ENCODE results near the gene MS4A7. TPM values are rescaled to one million over a fixed set of nuclear protein-coding genes. Genes with fewer than 3 reads are reported as not detected.

MS4A7 gene
- total RNA-seq, 2 experiments from 2014 or later = 0.54 to 2.4 TPM

DNA sequence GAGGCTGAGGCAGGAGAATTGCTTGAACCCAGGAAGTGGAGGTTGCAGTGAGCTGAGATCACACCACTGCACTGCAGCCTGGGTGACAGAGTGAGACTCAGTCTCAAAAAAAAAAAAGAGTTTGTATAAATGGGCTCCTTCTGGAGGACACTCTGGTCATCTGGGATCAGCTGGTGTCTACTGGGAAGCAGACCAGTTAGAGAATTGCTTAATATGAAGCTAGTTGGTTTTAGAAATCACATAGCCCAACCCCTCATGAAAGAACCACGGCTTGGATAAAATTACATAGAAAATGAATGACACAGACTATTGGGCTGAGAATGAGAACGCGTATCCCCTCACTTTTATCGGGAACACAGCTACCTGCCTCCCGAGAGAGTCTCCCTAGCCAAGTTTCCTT lies 14.7 kb downstream of the MS4A7 start:
- peaks cover 31% of the 10 kb centered on the region for H3K4me1 ChIP-seq (ENCODE audit: insufficient read depth, low read length, poor library complexity, severe bottlenecking)
- CTCF ChIA-PET (ENCODE audit: unreplicated experiment) = no interaction called here
- H4K20me1 ChIP-seq (ENCODE audit: insufficient read depth, low read length) = no peaks in the 10 kb centered on the region
- H3K79me2 ChIP-seq (ENCODE audit: insufficient read depth, low read depth, low read length) = no peaks in the 10 kb centered on the region
- TF ChIP-seq, protein P1, sequence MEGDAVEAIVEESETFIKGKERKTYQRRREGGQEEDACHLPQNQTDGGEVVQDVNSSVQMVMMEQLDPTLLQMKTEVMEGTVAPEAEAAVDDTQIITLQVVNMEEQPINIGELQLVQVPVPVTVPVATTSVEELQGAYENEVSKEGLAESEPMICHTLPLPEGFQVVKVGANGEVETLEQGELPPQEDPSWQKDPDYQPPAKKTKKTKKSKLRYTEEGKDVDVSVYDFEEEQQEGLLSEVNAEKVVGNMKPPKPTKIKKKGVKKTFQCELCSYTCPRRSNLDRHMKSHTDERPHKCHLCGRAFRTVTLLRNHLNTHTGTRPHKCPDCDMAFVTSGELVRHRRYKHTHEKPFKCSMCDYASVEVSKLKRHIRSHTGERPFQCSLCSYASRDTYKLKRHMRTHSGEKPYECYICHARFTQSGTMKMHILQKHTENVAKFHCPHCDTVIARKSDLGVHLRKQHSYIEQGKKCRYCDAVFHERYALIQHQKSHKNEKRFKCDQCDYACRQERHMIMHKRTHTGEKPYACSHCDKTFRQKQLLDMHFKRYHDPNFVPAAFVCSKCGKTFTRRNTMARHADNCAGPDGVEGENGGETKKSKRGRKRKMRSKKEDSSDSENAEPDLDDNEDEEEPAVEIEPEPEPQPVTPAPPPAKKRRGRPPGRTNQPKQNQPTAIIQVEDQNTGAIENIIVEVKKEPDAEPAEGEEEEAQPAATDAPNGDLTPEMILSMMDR (conservative IDR thresholded peaks at IDR 0.05; ENCODE audit: low read length) = no peak
- TF ChIP-seq EZH2phosphoT487 (IDR thresholded peaks at IDR 0.05; ENCODE audit: borderline replicate concordance, low read depth, low read length) = no peak
- DNase-seq (ENCODE audit: low spot score) = no peak
- no peaks in the 10 kb centered on the region for H3K9me2 ChIP-seq (ENCODE audit: insufficient read depth, low read length)
- intact Hi-C loops (cut with micrococcal nuclease; ENCODE audit: unreplicated experiment) = no loop called here
- POLR2A ChIA-PET = interaction anchor here (0.7 to 1.4 kb wide), 5 partner anchors 13 to 30 kb away, joined by 3 to 5 read pairs (median 3); no protein-coding TSS in a partner anchor
- no peak overlapping the region for H3K4me2 ChIP-seq (ENCODE audit: low read length)
- no peak overlapping the region for H3K4me3 ChIP-seq (ENCODE audit: low read depth, low read length, poor library complexity, severe bottlenecking)
- H3K27ac ChIP-seq (ENCODE audit: low read depth, low read length, poor library complexity, severe bottlenecking) = no peak overlapping the region
- no TSS peak for BruUV-seq (replicated peaks)
- H3K9me3 ChIP-seq (ENCODE audit: low read length) = no peaks in the 10 kb centered on the region
- no peak overlapping the region for H2AFZ ChIP-seq (ENCODE audit: low read length)
- no peaks in the 10 kb centered on the region for H3K36me3 ChIP-seq (ENCODE audit: insufficient read depth, low read length)

DNA sequence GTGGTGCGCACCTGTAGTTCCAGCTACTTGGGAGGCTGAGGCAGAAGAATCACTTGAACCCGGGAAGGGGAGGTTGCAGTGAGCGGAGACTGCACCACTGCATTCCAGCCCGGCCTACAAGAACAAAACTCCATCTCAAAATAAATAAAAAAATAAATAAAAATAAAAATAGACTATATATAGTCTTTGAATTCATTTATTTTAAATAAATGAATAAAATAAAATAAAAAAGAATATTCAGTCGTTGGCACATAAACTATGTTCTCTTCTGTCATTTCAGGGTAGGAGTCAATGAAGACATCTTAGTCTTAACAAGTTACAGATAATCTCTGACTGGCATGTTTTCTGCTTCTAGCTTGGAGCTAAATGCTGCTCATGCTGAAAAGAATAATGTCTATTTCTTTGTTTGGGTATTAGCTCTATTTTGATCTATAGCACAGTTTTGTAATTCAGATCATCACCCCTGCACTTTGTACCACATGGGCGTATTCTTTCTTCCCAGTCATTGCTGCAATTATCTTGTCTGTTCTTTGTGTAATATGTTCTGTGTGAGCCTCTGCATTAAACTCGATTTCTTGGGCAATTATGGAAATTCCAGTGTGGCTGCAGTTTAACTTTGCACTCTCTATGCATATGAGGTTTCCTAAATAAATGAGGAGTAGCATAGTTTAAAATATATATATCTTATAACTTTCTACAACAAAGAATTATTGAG lies 16.5 kb downstream of the MS4A7 start:
- no peaks in the 10 kb centered on the region for H3K36me3 ChIP-seq (ENCODE audit: insufficient read depth, low read length)
- no peak overlapping the region for H3K4me3 ChIP-seq (ENCODE audit: low read depth, low read length, poor library complexity, severe bottlenecking)
- TF ChIP-seq, protein P1 (conservative IDR thresholded peaks at IDR 0.05; ENCODE audit: low read length) = no peak
- TF ChIP-seq EZH2phosphoT487 (IDR thresholded peaks at IDR 0.05; ENCODE audit: borderline replicate concordance, low read depth, low read length) = no peak
- no peaks in the 10 kb centered on the region for H3K9me2 ChIP-seq (ENCODE audit: insufficient read depth, low read length)
- H3K9me3 ChIP-seq (ENCODE audit: low read length) = no peaks in the 10 kb centered on the region
- no peak overlapping the region for H3K4me2 ChIP-seq (ENCODE audit: low read length)
- DNase-seq (ENCODE audit: low spot score) = no peak
- BruUV-seq (replicated peaks) = no TSS peak
- intact Hi-C loops (cut with micrococcal nuclease; ENCODE audit: unreplicated experiment) = no loop called here
- H3K79me2 ChIP-seq (ENCODE audit: insufficient read depth, low read depth, low read length) = no peaks in the 10 kb centered on the region
- H3K27ac ChIP-seq (ENCODE audit: low read depth, low read length, poor library complexity, severe bottlenecking) = no peak overlapping the region
- no peak overlapping the region for H2AFZ ChIP-seq (ENCODE audit: low read length)
- H3K4me1 ChIP-seq (ENCODE audit: insufficient read depth, low read length, poor library complexity, severe bottlenecking) = peaks cover 23% of the 10 kb centered on the region
- ChIA-PET CTCF (ENCODE audit: unreplicated experiment) (no interaction called here), POLR2A (interaction anchor here (1.2 kb wide), 1 partner anchor 60 kb away, joined by 3 read pairs; the partner anchor contains the start of gene MS4A1)
- no peaks in the 10 kb centered on the region for H4K20me1 ChIP-seq (ENCODE audit: insufficient read depth, low read length)

DNA sequence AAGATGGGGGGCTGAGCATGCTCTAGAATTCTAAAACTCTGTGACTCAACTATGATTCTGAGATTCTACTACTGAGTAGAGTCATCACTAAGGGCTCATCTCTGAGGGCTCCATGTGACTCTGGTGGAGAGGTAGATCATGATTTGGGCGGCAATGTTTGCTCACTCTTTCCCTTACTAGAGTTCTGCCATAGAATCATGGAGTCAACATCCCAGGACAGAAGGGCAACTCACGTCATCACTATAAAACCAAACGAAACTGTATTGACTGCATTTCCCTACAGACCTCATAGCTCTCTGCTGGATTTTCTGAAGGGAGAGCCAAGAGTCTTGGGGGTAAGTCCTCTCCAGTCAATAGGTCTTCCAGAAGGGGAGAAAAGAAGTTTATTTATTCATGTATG lies 18.1 kb downstream of the MS4A7 start, which contains the start of gene MS4A14:
MS4A14 (plus strand) TSS at position 78 of the 400 bp plus-strand sequence; CDS start at position 198, 120 bp downstream.
- Histone ChIP-seq H3K27ac (ENCODE audit: low read depth, low read length, poor library complexity, severe bottlenecking) (no peak within 1 kb of the TSS), H3K4me2 (ENCODE audit: low read length) (peak within 1 kb of the TSS; percentile 47)

More for the DNA sequence above, 18.1 kb downstream of the MS4A7 start, which contains the start of gene MS4A14:
- H3K9me2 ChIP-seq (ENCODE audit: insufficient read depth, low read length) = no peaks in the 10 kb centered on the region
- CTCF ChIA-PET (ENCODE audit: unreplicated experiment) = no interaction called here
- no peaks in the 10 kb centered on the region for H4K20me1 ChIP-seq (ENCODE audit: insufficient read depth, low read length)
- peaks cover 4% of the 10 kb centered on the region for H3K9me3 ChIP-seq (ENCODE audit: low read length)
- DNase-seq (ENCODE audit: low spot score) = no peak
- H3K79me2 ChIP-seq (ENCODE audit: insufficient read depth, low read depth, low read length) = no peaks in the 10 kb centered on the region
- TF ChIP-seq, protein P1 (conservative IDR thresholded peaks at IDR 0.05; ENCODE audit: low read length) = no peak
- TF ChIP-seq EZH2phosphoT487 (IDR thresholded peaks at IDR 0.05; ENCODE audit: borderline replicate concordance, low read depth, low read length) = no peak
- no peaks in the 10 kb centered on the region for H3K36me3 ChIP-seq (ENCODE audit: insufficient read depth, low read length)
- H2AFZ ChIP-seq (ENCODE audit: low read length) = peak within 1 kb of the TSS; percentile 91
- BruUV-seq (replicated peaks) = no TSS peak
- peaks cover 16% of the 10 kb centered on the region for H3K4me1 ChIP-seq (ENCODE audit: insufficient read depth, low read length, poor library complexity, severe bottlenecking)
- no peak within 1 kb of the TSS for H3K4me3 ChIP-seq (ENCODE audit: low read depth, low read length, poor library complexity, severe bottlenecking)
- intact Hi-C loops (cut with micrococcal nuclease; ENCODE audit: unreplicated experiment) = no loop called here
- POLR2A ChIA-PET = interaction anchor here (0.5 to 1.4 kb wide), 3 partner anchors 23 to 53 kb away, joined by 3 to 5 read pairs (median 3); no protein-coding TSS in a partner anchor

Measured in OCI-LY7 (cell line).